ENCODE results near the gene ZNF254.

Gene ZNF254

GRCh38 chr19:24055548-24055947 is 31.4 kb upstream of the ZNF254 start:
- H3K79me2 ChIP-seq (ENCODE audit: insufficient read depth, low read length): no peaks in the 10 kb centered on the region
- H2AFZ ChIP-seq (ENCODE audit: low read depth, low read length, severe bottlenecking): no peak overlapping the region
- no peak overlapping the region for H3K4me3 ChIP-seq (ENCODE audit: insufficient read depth, low read length, poor library complexity, severe bottlenecking)
- no peaks in the 10 kb centered on the region for H3F3A ChIP-seq (ENCODE audit: insufficient read depth)
- H3K9ac ChIP-seq (ENCODE audit: low read length): no peak overlapping the region
- no peaks in the 10 kb centered on the region for H3K27me3 ChIP-seq (ENCODE audit: low read length)
- H3K9me3 ChIP-seq (ENCODE audit: insufficient read depth, low read length): no peaks in the 10 kb centered on the region
- TF ChIP-seq CTCF (IDR thresholded peaks at IDR 0.05; ENCODE audit: insufficient read depth, low read length, poor library complexity, severe bottlenecking): no peak
- TF ChIP-seq EZH2phosphoT487 (conservative IDR thresholded peaks at IDR 0.05; ENCODE audit: low read length): no peak
- no peak overlapping the region for H3K4me2 ChIP-seq (ENCODE audit: low read depth, low read length, poor library complexity, severe bottlenecking)
- H3K27ac ChIP-seq (ENCODE audit: low read depth, low read length): no peak overlapping the region
- H3K9me2 ChIP-seq (replicated peaks; ENCODE audit: insufficient read depth, low read length): no peaks in the 10 kb centered on the region
- 0 out of 2 replicates have a peak, but pooled peaks cover 6% of the 10 kb centered on the region for H3K36me3 ChIP-seq (ENCODE audit: low read length)
- H4K20me1 ChIP-seq (ENCODE audit: low read depth, low read length): no peaks in the 10 kb centered on the region

GRCh38 chr19:24057144-24057543 is 29.8 kb upstream of the ZNF254 start:
- 0 out of 2 replicates have a peak, but pooled peaks cover 3% of the 10 kb centered on the region for H3K36me3 ChIP-seq (ENCODE audit: low read length)
- no peaks in the 10 kb centered on the region for H3K27me3 ChIP-seq (ENCODE audit: low read length)
- no peaks in the 10 kb centered on the region for H3F3A ChIP-seq (ENCODE audit: insufficient read depth)
- no peak overlapping the region for H3K4me3 ChIP-seq (ENCODE audit: insufficient read depth, low read length, poor library complexity, severe bottlenecking)
- no peak for TF ChIP-seq EZH2phosphoT487 (conservative IDR thresholded peaks at IDR 0.05; ENCODE audit: low read length)
- TF ChIP-seq CTCF (IDR thresholded peaks at IDR 0.05; ENCODE audit: insufficient read depth, low read length, poor library complexity, severe bottlenecking): no peak
- no peaks in the 10 kb centered on the region for H3K79me2 ChIP-seq (ENCODE audit: insufficient read depth, low read length)
- no peaks in the 10 kb centered on the region for H3K9me3 ChIP-seq (ENCODE audit: insufficient read depth, low read length)
- no peak overlapping the region for H3K9ac ChIP-seq (ENCODE audit: low read length)
- H3K27ac ChIP-seq (ENCODE audit: low read depth, low read length): no peak overlapping the region
- no peaks in the 10 kb centered on the region for H4K20me1 ChIP-seq (ENCODE audit: low read depth, low read length)
- no peak overlapping the region for H2AFZ ChIP-seq (ENCODE audit: low read depth, low read length, severe bottlenecking)
- no peak overlapping the region for H3K4me2 ChIP-seq (ENCODE audit: low read depth, low read length, poor library complexity, severe bottlenecking)
- no peaks in the 10 kb centered on the region for H3K9me2 ChIP-seq (replicated peaks; ENCODE audit: insufficient read depth, low read length)

GRCh38 chr19:24059563-24060295 is 27.3 kb upstream of the ZNF254 start:
- H3K9ac ChIP-seq (ENCODE audit: low read length): no peak overlapping the region
- H3K9me3 ChIP-seq (ENCODE audit: insufficient read depth, low read length): no peaks in the 10 kb centered on the region
- no peak overlapping the region for H3K27ac ChIP-seq (ENCODE audit: low read depth, low read length)
- H3K79me2 ChIP-seq (ENCODE audit: insufficient read depth, low read length): no peaks in the 10 kb centered on the region
- TF ChIP-seq EZH2phosphoT487 (conservative IDR thresholded peaks at IDR 0.05; ENCODE audit: low read length) (no peak), CTCF (IDR thresholded peaks at IDR 0.05; ENCODE audit: insufficient read depth, low read length, poor library complexity, severe bottlenecking) (no peak)
- no peak overlapping the region for H3K4me3 ChIP-seq (ENCODE audit: insufficient read depth, low read length, poor library complexity, severe bottlenecking)
- no peak overlapping the region for H2AFZ ChIP-seq (ENCODE audit: low read depth, low read length, severe bottlenecking)
- no peaks in the 10 kb centered on the region for H3F3A ChIP-seq (ENCODE audit: insufficient read depth)
- H3K9me2 ChIP-seq (replicated peaks; ENCODE audit: insufficient read depth, low read length): no peaks in the 10 kb centered on the region
- H3K36me3 ChIP-seq (ENCODE audit: low read length): no peaks in the 10 kb centered on the region
- no peaks in the 10 kb centered on the region for H3K27me3 ChIP-seq (ENCODE audit: low read length)
- H4K20me1 ChIP-seq (ENCODE audit: low read depth, low read length): no peaks in the 10 kb centered on the region
- no peak overlapping the region for H3K4me2 ChIP-seq (ENCODE audit: low read depth, low read length, poor library complexity, severe bottlenecking)
